ENCODE data around the gene SLC27A5.

Gene SLC27A5

DNA sequence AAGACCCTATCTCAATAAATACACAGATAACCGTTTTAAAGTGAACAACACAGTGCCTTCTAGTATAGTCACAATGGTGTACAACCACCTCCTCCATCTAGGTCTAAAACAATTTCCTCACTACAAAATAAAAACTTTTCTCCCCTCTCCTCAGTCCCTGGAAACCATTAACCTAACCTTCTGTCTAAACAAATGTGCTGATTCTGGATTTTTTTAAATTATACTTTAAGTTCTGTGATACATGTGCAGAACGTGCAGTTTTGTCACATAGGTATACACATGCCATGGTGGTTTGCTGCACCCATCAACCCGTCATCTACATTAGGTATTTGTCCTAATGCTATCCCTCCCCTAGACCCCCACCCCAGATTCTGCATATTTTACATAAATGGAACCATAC is 17.6 kb upstream of the SLC27A5 start:
- TF ChIP-seq, protein P1, sequence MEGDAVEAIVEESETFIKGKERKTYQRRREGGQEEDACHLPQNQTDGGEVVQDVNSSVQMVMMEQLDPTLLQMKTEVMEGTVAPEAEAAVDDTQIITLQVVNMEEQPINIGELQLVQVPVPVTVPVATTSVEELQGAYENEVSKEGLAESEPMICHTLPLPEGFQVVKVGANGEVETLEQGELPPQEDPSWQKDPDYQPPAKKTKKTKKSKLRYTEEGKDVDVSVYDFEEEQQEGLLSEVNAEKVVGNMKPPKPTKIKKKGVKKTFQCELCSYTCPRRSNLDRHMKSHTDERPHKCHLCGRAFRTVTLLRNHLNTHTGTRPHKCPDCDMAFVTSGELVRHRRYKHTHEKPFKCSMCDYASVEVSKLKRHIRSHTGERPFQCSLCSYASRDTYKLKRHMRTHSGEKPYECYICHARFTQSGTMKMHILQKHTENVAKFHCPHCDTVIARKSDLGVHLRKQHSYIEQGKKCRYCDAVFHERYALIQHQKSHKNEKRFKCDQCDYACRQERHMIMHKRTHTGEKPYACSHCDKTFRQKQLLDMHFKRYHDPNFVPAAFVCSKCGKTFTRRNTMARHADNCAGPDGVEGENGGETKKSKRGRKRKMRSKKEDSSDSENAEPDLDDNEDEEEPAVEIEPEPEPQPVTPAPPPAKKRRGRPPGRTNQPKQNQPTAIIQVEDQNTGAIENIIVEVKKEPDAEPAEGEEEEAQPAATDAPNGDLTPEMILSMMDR (IDR thresholded peaks at IDR 0.05) = no peak
- Histone ChIP-seq H3K4me2 (ENCODE audit: low read length) (no peak overlapping the region), H3K27me3 (ENCODE audit: control insufficient read depth, insufficient read depth, low read length) (no peaks in the 10 kb centered on the region), H3K9ac (no peak overlapping the region), H3K4me1 (no peaks in the 10 kb centered on the region), H3K36me3 (ENCODE audit: control insufficient read depth, insufficient read depth, low read length) (no peaks in the 10 kb centered on the region), H3K9me3 (ENCODE audit: control insufficient read depth, low read length) (no peaks in the 10 kb centered on the region), H3K4me3 (ENCODE audit: low read depth, low read length) (no peak overlapping the region), H3K27ac (no peak overlapping the region), H2AFZ (no peak overlapping the region), H3K79me2 (no peaks in the 10 kb centered on the region)

DNA sequence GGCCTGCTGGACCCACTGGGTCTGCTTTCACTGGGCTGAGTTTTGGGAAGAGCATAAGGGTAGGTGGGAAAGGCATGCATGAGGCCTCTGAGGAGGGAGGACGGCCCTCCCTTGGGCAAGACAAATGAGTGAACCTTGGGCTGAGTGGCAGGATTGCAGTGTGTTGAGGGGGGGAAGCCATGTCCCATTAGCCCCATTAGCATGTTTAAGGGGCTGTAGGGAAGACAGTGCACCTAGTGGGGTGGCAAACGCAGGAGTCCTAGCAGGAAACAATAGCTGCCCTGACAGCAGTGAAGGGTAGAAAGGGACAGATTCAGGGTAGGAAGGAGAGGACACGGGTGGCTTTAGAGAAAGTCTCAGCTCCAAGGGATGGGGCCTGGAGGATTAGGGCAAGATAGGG is 10.9 kb upstream of the SLC27A5 start:
- no peak overlapping the region for H3K9ac ChIP-seq
- H3K4me1 ChIP-seq = peaks cover 8% of the 10 kb centered on the region
- H3K79me2 ChIP-seq = peaks cover 4% of the 10 kb centered on the region
- H2AFZ ChIP-seq = no peak overlapping the region
- no peaks in the 10 kb centered on the region for H3K27me3 ChIP-seq (ENCODE audit: control insufficient read depth, insufficient read depth, low read length)
- no peaks in the 10 kb centered on the region for H3K36me3 ChIP-seq (ENCODE audit: control insufficient read depth, insufficient read depth, low read length)
- no peaks in the 10 kb centered on the region for H3K9me3 ChIP-seq (ENCODE audit: control insufficient read depth, low read length)
- no peak overlapping the region for H3K27ac ChIP-seq
- H3K4me3 ChIP-seq (ENCODE audit: low read depth, low read length) = no peak overlapping the region
- TF ChIP-seq, protein P1 (IDR thresholded peaks at IDR 0.05) = no peak
- H3K4me2 ChIP-seq (ENCODE audit: low read length) = no peak overlapping the region

DNA sequence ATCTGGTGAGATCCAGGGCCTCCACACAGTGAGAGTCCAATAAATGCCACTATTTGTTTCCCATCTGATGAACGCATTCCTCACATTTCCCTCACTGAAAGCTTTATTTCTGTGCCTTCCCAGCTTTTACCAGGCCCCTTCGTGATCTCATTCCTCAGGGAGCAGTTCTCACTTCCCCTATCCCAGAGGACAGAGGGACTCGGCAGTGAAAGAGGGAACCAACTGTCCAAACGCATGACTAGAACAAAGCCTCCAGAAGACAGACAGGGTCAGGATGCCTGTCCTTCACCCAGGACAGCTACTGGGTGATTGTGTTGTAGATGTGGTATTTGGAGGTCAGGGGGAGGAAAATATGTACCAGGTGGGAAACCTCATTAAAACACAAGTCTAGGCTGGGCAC is 9.9 kb upstream of the SLC27A5 start:
- no peaks in the 10 kb centered on the region for H3K27me3 ChIP-seq (ENCODE audit: control insufficient read depth, insufficient read depth, low read length)
- H3K9me3 ChIP-seq (ENCODE audit: control insufficient read depth, low read length) = no peaks in the 10 kb centered on the region
- peaks cover 8% of the 10 kb centered on the region for H3K4me1 ChIP-seq
- TF ChIP-seq, protein P1 (IDR thresholded peaks at IDR 0.05) = no peak
- H3K79me2 ChIP-seq = peaks cover 15% of the 10 kb centered on the region
- no peak overlapping the region for H2AFZ ChIP-seq
- no peak overlapping the region for H3K9ac ChIP-seq
- H3K36me3 ChIP-seq (ENCODE audit: control insufficient read depth, insufficient read depth, low read length) = no peaks in the 10 kb centered on the region
- no peak overlapping the region for H3K27ac ChIP-seq
- H3K4me3 ChIP-seq (ENCODE audit: low read depth, low read length) = no peak overlapping the region
- no peak overlapping the region for H3K4me2 ChIP-seq (ENCODE audit: low read length)

DNA sequence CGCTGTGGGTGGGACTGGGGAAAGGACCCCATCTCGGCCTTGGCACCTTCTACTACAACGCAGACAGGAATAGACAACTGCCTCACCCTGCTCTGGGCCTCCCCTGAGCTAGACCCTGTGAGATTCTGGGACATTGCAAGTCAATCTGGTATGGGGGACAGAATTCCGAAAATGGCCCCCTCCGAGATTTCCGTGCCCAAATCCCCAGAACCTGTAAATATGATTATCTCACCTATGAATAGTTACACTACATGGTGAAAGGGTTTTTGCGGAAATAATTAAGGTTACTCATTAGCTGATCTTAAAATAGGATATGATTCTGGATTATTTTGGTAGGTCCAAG is 8.4 kb upstream of the SLC27A5 start:
- H3K4me2 ChIP-seq (ENCODE audit: low read length) = peak overlapping the region; percentile 75
- H2AFZ ChIP-seq = peak overlapping the region; percentile 83
- H3K79me2 ChIP-seq = peaks cover 28% of the 10 kb centered on the region
- H3K27me3 ChIP-seq (ENCODE audit: control insufficient read depth, insufficient read depth, low read length) = no peaks in the 10 kb centered on the region
- TF ChIP-seq, protein P1 (IDR thresholded peaks at IDR 0.05) = no peak
- peak overlapping the region; percentile 92 for H3K27ac ChIP-seq
- H3K4me3 ChIP-seq (ENCODE audit: low read depth, low read length) = peak overlapping the region; percentile 91
- H3K4me1 ChIP-seq = peaks cover 8% of the 10 kb centered on the region
- H3K9me3 ChIP-seq (ENCODE audit: control insufficient read depth, low read length) = no peaks in the 10 kb centered on the region
- no peak overlapping the region for H3K9ac ChIP-seq
- no peaks in the 10 kb centered on the region for H3K36me3 ChIP-seq (ENCODE audit: control insufficient read depth, insufficient read depth, low read length)

DNA sequence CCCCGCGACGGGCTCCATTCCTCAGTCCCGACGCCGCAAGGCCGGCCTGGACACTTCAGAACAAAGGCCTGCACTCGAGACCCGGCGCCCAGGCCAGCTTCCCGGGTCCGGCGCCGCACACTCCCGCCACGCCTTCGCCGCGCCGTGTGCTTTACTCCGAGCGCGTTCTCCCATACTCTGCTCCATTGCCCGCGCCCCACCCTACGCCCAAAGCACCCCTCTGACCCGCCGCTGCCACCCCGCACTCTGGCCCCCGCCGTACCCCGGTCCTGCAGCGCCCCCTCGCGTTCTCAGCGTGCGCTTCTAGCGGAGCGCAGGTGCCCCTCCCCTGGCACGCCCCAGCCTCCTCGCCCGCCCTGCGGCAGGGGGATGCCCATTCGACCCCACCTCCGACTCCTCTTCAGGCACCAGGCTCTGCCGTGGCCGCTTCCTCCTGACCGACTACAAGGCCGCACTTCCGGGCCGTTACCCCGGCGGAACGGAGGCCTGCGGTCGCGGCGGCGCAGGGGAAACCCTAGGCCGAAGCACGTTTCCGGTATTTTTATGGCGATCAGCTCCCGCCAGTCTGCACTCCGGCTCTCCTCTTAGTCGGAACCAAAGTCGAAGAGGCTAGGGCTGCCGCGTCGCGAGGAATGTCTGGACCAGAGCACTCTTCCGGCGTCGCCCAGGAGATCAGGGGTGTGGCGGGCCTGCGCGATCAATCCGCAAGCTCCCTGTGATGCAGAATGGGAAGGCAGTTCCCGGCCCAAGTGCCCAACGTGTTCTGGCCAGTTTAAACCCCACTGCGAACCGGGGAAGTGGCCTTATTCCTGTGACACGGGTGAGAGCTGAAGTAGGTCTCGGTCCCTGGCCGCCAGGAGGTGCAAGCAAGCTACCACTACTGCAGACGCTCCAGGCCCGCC is 7.8 kb upstream of the SLC27A5 start, which contains the start of gene ZBTB45:
ZBTB45 (minus strand) TSS at position 456 of the 902 bp plus-strand sequence. CDS start 2,137 bp downstream, outside the sequence.
- H3K9me3 ChIP-seq (ENCODE audit: control insufficient read depth, low read length) = no peaks in the 10 kb centered on the region
- peaks cover 9% of the 10 kb centered on the region for H3K4me1 ChIP-seq
- H3K4me3 ChIP-seq (ENCODE audit: low read depth, low read length) = peak within 1 kb of the TSS; percentile 91
- TF ChIP-seq, protein P1 (IDR thresholded peaks at IDR 0.05) = peak; percentile 78
- peak within 1 kb of the TSS; percentile 83 for H2AFZ ChIP-seq
- no peaks in the 10 kb centered on the region for H3K27me3 ChIP-seq (ENCODE audit: control insufficient read depth, insufficient read depth, low read length)
- H3K27ac ChIP-seq = peak within 1 kb of the TSS; percentile 92
- H3K36me3 ChIP-seq (ENCODE audit: control insufficient read depth, insufficient read depth, low read length) = no peaks in the 10 kb centered on the region
- peak within 1 kb of the TSS; percentile 95 for H3K9ac ChIP-seq
- H3K79me2 ChIP-seq = peaks cover 32% of the 10 kb centered on the region
- peak within 1 kb of the TSS; percentile 75 for H3K4me2 ChIP-seq (ENCODE audit: low read length)
